ENCODE results near the gene PLXNA4. TPM values are rescaled to one million over a fixed set of nuclear protein-coding genes. Genes with fewer than 3 reads are reported as not detected.

Gene PLXNA4
- total RNA-seq, 2 experiments from 2014 or later: 0.12 to 0.29 TPM

- DNase-seq: no peak
- Mint-ChIP-seq H3K4me1 (peaks cover 13% of the 10 kb centered on the region), H3K9me3 (no peaks in the 10 kb centered on the region), H3K27me3 (peaks cover 64% of the 10 kb centered on the region), H3K27ac (no peak overlapping the region), H3K36me3 (no peaks in the 10 kb centered on the region), H3K4me3 (peak overlapping the region; percentile 32)
These were observed 1.7 kb upstream of the PLXNA4 start for GRCh38 chr7:132578050-132578370.

DNA sequence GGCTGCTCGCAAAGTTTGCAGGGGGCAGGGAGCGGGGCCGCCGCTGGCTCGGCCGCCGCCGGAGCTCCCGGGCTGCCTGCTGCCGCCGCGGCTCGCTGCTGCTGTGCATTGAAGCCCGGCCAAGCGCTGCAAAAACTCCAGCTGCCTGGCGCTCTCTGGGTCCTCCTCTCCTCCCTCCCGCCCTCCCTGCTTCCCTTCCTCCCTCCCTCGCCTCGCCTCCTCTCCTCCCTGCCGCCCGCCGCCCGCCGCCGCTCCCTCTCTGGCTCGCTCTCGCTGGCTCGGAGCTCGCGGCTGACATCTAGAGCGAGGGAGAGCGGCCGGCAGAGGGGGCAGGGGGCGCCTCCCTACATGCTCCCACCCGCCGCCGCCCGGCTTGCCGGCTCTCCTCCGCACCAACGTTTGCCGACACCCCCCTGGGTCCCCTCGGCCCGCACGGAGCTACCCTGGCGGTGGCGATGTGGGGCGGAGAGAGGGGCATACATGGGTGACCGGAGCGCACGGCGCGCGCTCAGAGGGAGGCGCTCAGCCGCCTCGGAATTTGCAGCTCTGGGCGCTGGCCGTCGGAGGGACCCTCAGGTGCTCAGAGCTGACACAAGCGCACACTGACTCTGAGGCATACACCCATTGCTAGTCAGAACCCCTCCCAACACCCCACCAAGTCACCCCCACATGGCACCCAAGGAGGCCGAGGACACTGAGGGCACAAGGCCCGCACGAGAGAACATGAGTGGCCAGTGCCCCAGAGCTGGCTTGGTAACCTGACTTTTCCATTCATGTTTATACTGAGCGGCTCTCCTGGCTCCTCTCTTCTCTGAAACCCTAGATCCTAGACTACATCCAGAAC is 1.2 kb upstream of the PLXNA4 start:
- Mint-ChIP-seq H3K27ac (no peak overlapping the region), H3K27me3 (peaks cover 70% of the 10 kb centered on the region)
- peak; percentile 26 for DNase-seq

GRCh38 chr7:132576721-132577085 is 433 bp upstream of the PLXNA4 start:
- Mint-ChIP-seq H3K4me1 (peaks cover 13% of the 10 kb centered on the region), H3K36me3 (no peaks in the 10 kb centered on the region), H3K9me3 (no peaks in the 10 kb centered on the region), H3K4me3 (no peak overlapping the region), H3K27ac (no peak overlapping the region), H3K27me3 (peaks cover 77% of the 10 kb centered on the region)
- no peak for DNase-seq

More for the DNA sequence above, 1.2 kb upstream of the PLXNA4 start:
- peak overlapping the region; percentile 42 for H3K4me3 Mint-ChIP-seq
- no peaks in the 10 kb centered on the region for H3K9me3 Mint-ChIP-seq
- H3K36me3 Mint-ChIP-seq: no peaks in the 10 kb centered on the region
- H3K4me1 Mint-ChIP-seq: peaks cover 13% of the 10 kb centered on the region

GRCh38 chr7:132575419-132575981 is 770 bp downstream of the PLXNA4 start:
- H3K27ac Mint-ChIP-seq: no peak overlapping the region
- H3K4me1 Mint-ChIP-seq: peaks cover 11% of the 10 kb centered on the region
- no peak for DNase-seq
- H3K4me3 Mint-ChIP-seq: peak overlapping the region; percentile 40
- H3K36me3 Mint-ChIP-seq: no peaks in the 10 kb centered on the region
- H3K9me3 Mint-ChIP-seq: no peaks in the 10 kb centered on the region
- peaks cover 85% of the 10 kb centered on the region for H3K27me3 Mint-ChIP-seq

DNA sequence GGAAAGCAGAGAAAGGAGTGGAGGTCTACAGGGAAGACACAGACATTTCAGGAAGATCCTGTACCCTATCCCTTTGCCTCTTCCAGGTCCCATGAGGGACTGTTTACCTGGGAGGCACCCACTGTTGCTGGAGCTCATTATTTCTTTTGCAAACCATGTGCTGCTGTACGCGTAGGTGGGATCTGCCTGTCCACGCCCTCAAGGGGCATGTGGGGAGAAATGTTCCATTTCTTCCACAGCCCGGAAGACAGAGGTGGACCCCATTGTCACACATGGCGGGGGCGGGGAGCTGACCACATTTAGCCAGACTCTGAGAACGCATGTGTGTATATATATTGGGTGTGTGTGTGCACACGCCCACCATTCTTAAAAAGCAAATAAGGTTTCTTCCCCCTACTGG is 2.0 kb downstream of the PLXNA4 start:
- H3K4me3 Mint-ChIP-seq: no peak overlapping the region
- H3K27me3 Mint-ChIP-seq: peaks cover 75% of the 10 kb centered on the region
- no peaks in the 10 kb centered on the region for H3K9me3 Mint-ChIP-seq
- DNase-seq: peak; percentile 28
- H3K36me3 Mint-ChIP-seq: no peaks in the 10 kb centered on the region
- H3K27ac Mint-ChIP-seq: no peak overlapping the region
- H3K4me1 Mint-ChIP-seq: peaks cover 10% of the 10 kb centered on the region

GRCh38 chr7:132573251-132573955 is 2.9 kb downstream of the PLXNA4 start:
- H3K4me3 Mint-ChIP-seq: no peak overlapping the region
- H3K27me3 Mint-ChIP-seq: peaks cover 67% of the 10 kb centered on the region
- H3K36me3 Mint-ChIP-seq: no peaks in the 10 kb centered on the region
- DNase-seq: no peak
- no peaks in the 10 kb centered on the region for H3K9me3 Mint-ChIP-seq
- H3K4me1 Mint-ChIP-seq: peaks cover 10% of the 10 kb centered on the region
- H3K27ac Mint-ChIP-seq: no peak overlapping the region

- peaks cover 10% of the 10 kb centered on the region for H3K4me1 Mint-ChIP-seq
- H3K9me3 Mint-ChIP-seq: no peaks in the 10 kb centered on the region
- H3K27me3 Mint-ChIP-seq: peaks cover 62% of the 10 kb centered on the region
- no peak for DNase-seq
- no peak overlapping the region for H3K27ac Mint-ChIP-seq
- H3K36me3 Mint-ChIP-seq: no peaks in the 10 kb centered on the region
- no peak overlapping the region for H3K4me3 Mint-ChIP-seq
These were observed 3.7 kb downstream of the PLXNA4 start for GRCh38 chr7:132572526-132572925.

GRCh38 chr7:132571970-132572369 is 4.3 kb downstream of the PLXNA4 start:
- H3K27ac Mint-ChIP-seq: no peak overlapping the region
- DNase-seq: no peak
- peaks cover 10% of the 10 kb centered on the region for H3K4me1 Mint-ChIP-seq
- no peaks in the 10 kb centered on the region for H3K9me3 Mint-ChIP-seq
- H3K27me3 Mint-ChIP-seq: peaks cover 65% of the 10 kb centered on the region
- no peak overlapping the region for H3K4me3 Mint-ChIP-seq
- no peaks in the 10 kb centered on the region for H3K36me3 Mint-ChIP-seq

DNA sequence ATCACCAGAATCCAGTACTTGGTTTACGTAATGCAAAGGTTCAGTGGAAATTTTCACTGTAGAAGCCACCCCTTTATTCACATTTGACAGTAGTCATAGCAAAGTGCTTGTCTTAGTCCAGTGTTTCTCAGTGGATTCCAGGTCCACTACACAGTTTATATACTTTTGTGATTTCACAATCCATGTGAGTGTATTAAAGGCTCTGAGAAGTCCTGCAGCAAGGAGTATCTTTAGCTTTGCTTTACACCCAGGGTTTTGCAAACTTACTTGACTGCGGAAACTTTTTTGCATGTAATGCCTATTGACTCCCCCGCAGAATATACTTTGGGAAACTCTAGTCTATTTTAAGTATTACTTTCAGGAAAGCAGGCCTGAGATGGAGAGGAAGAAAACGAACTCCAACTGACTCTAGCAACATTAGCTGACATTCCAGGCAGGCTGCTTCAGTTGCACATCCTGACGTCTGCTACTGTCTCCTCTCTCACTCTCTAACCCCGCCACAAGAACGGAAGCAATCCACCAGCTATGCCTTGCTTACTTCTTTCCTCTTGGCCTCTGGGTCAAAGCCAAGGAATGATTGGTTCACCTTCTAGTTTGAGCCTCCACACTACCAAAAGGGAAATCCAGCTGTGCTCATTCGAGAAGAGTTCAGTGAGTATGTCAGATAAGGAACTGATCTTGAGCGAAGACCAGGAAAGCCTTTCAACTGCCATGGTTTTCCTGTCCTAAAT is 6.2 kb downstream of the PLXNA4 start:
- Mint-ChIP-seq H3K36me3 (no peaks in the 10 kb centered on the region), H3K9me3 (no peaks in the 10 kb centered on the region), H3K27ac (no peak overlapping the region), H3K4me3 (no peak overlapping the region), H3K27me3 (peaks cover 66% of the 10 kb centered on the region), H3K4me1 (peaks cover 6% of the 10 kb centered on the region)
- no peak for DNase-seq

DNA sequence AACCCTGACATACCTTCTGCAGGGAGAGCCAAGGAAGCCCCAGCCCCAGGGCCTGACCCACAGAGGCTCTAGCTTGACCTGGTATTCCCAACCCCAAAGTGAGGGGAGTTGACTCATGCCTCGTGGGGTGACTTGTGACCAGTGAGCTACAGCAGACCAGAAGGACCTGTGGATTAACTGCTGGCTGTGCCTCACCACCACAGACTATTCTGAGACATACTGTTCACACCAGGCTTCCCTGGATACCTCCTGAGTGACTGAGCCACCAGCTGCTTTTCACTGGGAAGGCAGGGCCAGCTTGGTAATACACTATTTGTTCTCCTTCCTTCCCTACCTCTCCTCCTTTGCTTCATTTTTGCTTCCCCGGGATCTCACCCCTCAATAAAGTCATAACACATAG is 7.3 kb downstream of the PLXNA4 start:
- Mint-ChIP-seq H3K4me1 (peaks cover 4% of the 10 kb centered on the region), H3K4me3 (no peak overlapping the region), H3K27me3 (peaks cover 66% of the 10 kb centered on the region), H3K27ac (no peak overlapping the region), H3K36me3 (no peaks in the 10 kb centered on the region), H3K9me3 (no peaks in the 10 kb centered on the region)
- DNase-seq: no peak

DNA sequence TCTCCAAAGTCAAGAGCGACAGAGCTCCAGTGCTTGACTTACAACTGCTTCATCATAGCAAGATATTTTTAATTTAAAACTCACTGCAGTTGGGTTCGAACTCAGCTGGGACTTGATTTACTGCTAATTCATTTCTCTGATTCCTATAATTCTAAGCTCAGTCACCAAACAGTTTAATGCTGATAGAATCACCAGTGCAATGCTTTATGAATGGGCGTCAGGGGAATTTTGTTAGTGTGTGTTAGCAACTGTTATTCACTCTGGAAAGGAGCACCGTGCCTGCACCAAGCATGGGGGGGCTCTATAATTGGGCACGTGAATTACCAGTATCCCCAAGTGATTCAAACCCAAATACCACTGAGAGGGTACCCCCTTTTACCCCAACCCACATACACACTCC is 10.4 kb downstream of the PLXNA4 start:
- Mint-ChIP-seq H3K27ac (no peak overlapping the region), H3K4me1 (no peaks in the 10 kb centered on the region), H3K9me3 (no peaks in the 10 kb centered on the region), H3K27me3 (peaks cover 51% of the 10 kb centered on the region), H3K36me3 (no peaks in the 10 kb centered on the region), H3K4me3 (no peak overlapping the region)
- DNase-seq: no peak

- no peak overlapping the region for H3K27ac Mint-ChIP-seq
- H3K27me3 Mint-ChIP-seq: peaks cover 47% of the 10 kb centered on the region
- no peaks in the 10 kb centered on the region for H3K36me3 Mint-ChIP-seq
- no peaks in the 10 kb centered on the region for H3K4me1 Mint-ChIP-seq
- no peaks in the 10 kb centered on the region for H3K9me3 Mint-ChIP-seq
- no peak overlapping the region for H3K4me3 Mint-ChIP-seq
- no peak for DNase-seq
These were observed 10.8 kb downstream of the PLXNA4 start for GRCh38 chr7:132565441-132565840.

- peaks cover 47% of the 10 kb centered on the region for H3K27me3 Mint-ChIP-seq
- H3K27ac Mint-ChIP-seq: no peak overlapping the region
These were observed 11.4 kb downstream of the PLXNA4 start for GRCh38 chr7:132564849-132565248.

GRCh38 chr7:132564090-132564489 is 12.2 kb downstream of the PLXNA4 start:
- Mint-ChIP-seq H3K4me3 (no peak overlapping the region), H3K4me1 (no peaks in the 10 kb centered on the region), H3K9me3 (no peaks in the 10 kb centered on the region), H3K36me3 (no peaks in the 10 kb centered on the region), H3K27me3 (peaks cover 47% of the 10 kb centered on the region), H3K27ac (no peak overlapping the region)
- DNase-seq: no peak

More at GRCh38 chr7:132564849-132565248, 11.4 kb downstream of the PLXNA4 start:
- Mint-ChIP-seq H3K9me3 (no peaks in the 10 kb centered on the region), H3K4me3 (no peak overlapping the region), H3K36me3 (no peaks in the 10 kb centered on the region), H3K4me1 (no peaks in the 10 kb centered on the region)
- DNase-seq: no peak

- peaks cover 45% of the 10 kb centered on the region for H3K27me3 Mint-ChIP-seq
These were observed 13.6 kb downstream of the PLXNA4 start for GRCh38 chr7:132562690-132563089.

More at GRCh38 chr7:132562690-132563089, 13.6 kb downstream of the PLXNA4 start:
- no peaks in the 10 kb centered on the region for H3K9me3 Mint-ChIP-seq
- H3K4me1 Mint-ChIP-seq: peaks cover 2% of the 10 kb centered on the region
- no peaks in the 10 kb centered on the region for H3K36me3 Mint-ChIP-seq
- no peak overlapping the region for H3K27ac Mint-ChIP-seq
- no peak overlapping the region for H3K4me3 Mint-ChIP-seq
- no peak for DNase-seq
